Neural cell (in vitro differentiated cells): ENCODE measurements around the gene NSUN4. TPM values are rescaled to one million over a fixed set of nuclear protein-coding genes. Genes with fewer than 3 reads are reported as not detected.
"Not testable (repeated sequence)": the region's sequence is repeated elsewhere in the genome, so short reads cannot be mapped to it uniquely, and the experiment has no call there.

Source experiments
- H2AFZ ChIP-seq: fragments of 200-600, 300-800 bp; sonication (generic), shearing (Covaris generic); 2 replicates; pipeline ENCODE4 v1.6.0; 2014; ENCODE audit warnings: low read depth, mild to moderate bottlenecking, antibody characterized with exemption, low read length, moderate library complexity
- H3F3A ChIP-seq: fragments of 200-600 bp; shearing (Covaris generic); 2 replicates; pipeline ENCODE4 v1.6.1; 2016; ENCODE audit warnings: mild to moderate bottlenecking, moderate library complexity, mixed read lengths, antibody characterized with exemption, low read length; ENCODE audit not compliant: insufficient read depth, poor library complexity, severe bottlenecking
- H3K27ac ChIP-seq: fragments of 200-600, 300-800 bp; sonication (generic), shearing (Covaris generic); 2 replicates; pipeline ENCODE4 v1.5.1; 2014; ENCODE audit warnings: mild to moderate bottlenecking, low read length, moderate library complexity
- H3K27me3 ChIP-seq: fragments of 300-800, 200-600 bp; sonication (generic), shearing (Covaris generic); 2 replicates; pipeline ENCODE4 v1.6.0; 2014; ENCODE audit warnings: mild to moderate bottlenecking, low read depth, low read length, moderate library complexity; ENCODE audit not compliant: insufficient read depth
- H3K36me3 ChIP-seq: fragments of 300-800, 200-600 bp; sonication (generic), shearing (Covaris generic); 2 replicates; pipeline ENCODE4 v1.5.1; 2014; ENCODE audit warnings: mild to moderate bottlenecking, antibody characterized with exemption, low read length, moderate library complexity; ENCODE audit not compliant: insufficient read depth
- H3K4me2 ChIP-seq: fragments of 300-800, 200-600 bp; sonication (generic), shearing (Covaris generic); 2 replicates; pipeline ENCODE4 v1.6.0; 2014; ENCODE audit warnings: mild to moderate bottlenecking, low read length
- H3K4me3 ChIP-seq: fragments of 300-800, 200-600 bp; sonication (generic), shearing (Covaris generic); 2 replicates; pipeline ENCODE4 v1.5.1; 2014; ENCODE audit warnings: mild to moderate bottlenecking, low read length, moderate library complexity
- H3K79me2 ChIP-seq: fragments of 200-600 bp; shearing (Covaris generic); replicated peaks from 2 replicates; pipeline ENCODE4 v1.6.0; 2014; ENCODE audit warnings: mild to moderate bottlenecking, low read length, moderate library complexity; ENCODE audit not compliant: insufficient read depth
- H3K9ac ChIP-seq: fragments of 300-800, 200-600 bp; sonication (generic), shearing (Covaris generic); 2 replicates; pipeline ENCODE4 v1.6.1; 2016; ENCODE audit warnings: mild to moderate bottlenecking, low read length, mixed read lengths
- H3K9me2 ChIP-seq: fragments of 200-600 bp; shearing (Covaris generic); 2 replicates; pipeline ENCODE4 v1.6.1; 2016; ENCODE audit warnings: mild to moderate bottlenecking, low read length, mixed read lengths; ENCODE audit not compliant: insufficient read depth
- H3K9me3 ChIP-seq: fragments of 200-600, 300-800 bp; sonication (generic), shearing (Covaris generic); 2 replicates; pipeline ENCODE4 v1.6.1; 2016; ENCODE audit warnings: mild to moderate bottlenecking, mixed run types, low read length, moderate library complexity, mixed read lengths
- H4K20me1 ChIP-seq: fragments of 200-600 bp; shearing (Covaris generic); 2 replicates; pipeline ENCODE4 v1.6.1; 2016; ENCODE audit warnings: mild to moderate bottlenecking, mixed run types; ENCODE audit not compliant: insufficient read depth
- EP300 ChIP-seq: fragments of 450-650 bp; conservative IDR thresholded peaks from 2 replicates; pipeline ENCODE4 v1.6.1; 2014; ENCODE audit warnings: antibody characterized with exemption, mild to moderate bottlenecking, moderate library complexity; ENCODE audit not compliant: poor library complexity, severe bottlenecking
- EZH2 ChIP-seq: fragments of 200-600, 300-800 bp; shearing (Covaris generic), sonication (generic); IDR thresholded peaks from 2 replicates; pipeline ENCODE4 v1.6.1; 2014; ENCODE audit warnings: antibody characterized with exemption, low read length, borderline replicate concordance, mild to moderate bottlenecking; ENCODE audit not compliant: insufficient read depth, poor library complexity, severe bottlenecking
- MXI1 ChIP-seq: fragments of 450-650 bp; conservative IDR thresholded peaks from 2 replicates; pipeline ENCODE4 v1.6.1; 2014; ENCODE audit warnings: antibody characterized with exemption, mild to moderate bottlenecking; ENCODE audit not compliant: poor library complexity, severe bottlenecking
- POLR2AphosphoS5 ChIP-seq: IDR thresholded peaks from 2 replicates; pipeline ENCODE4 v1.6.1; 2012
- RAD21 ChIP-seq: fragments of 450-650 bp; conservative IDR thresholded peaks from 2 replicates; pipeline ENCODE4 v1.6.1; 2014; ENCODE audit warnings: antibody characterized with exemption, mild to moderate bottlenecking, moderate library complexity
- REST ChIP-seq: IDR thresholded peaks from 2 replicates; pipeline ENCODE4 v1.6.1; 2012; ENCODE audit warnings: borderline replicate concordance
- SMC3 ChIP-seq: fragments of 450-650 bp; conservative IDR thresholded peaks from 2 replicates; pipeline ENCODE4 v1.6.1; 2014; ENCODE audit warnings: antibody characterized with exemption, mild to moderate bottlenecking, moderate library complexity; ENCODE audit not compliant: poor library complexity
- TAF1 ChIP-seq: IDR thresholded peaks from 2 replicates; pipeline ENCODE4 v1.6.1; 2012; ENCODE audit warnings: low read depth
- polyA plus RNA-seq: library from polyadenylated mRNA; depleted of rRNA; stranded (reverse); fragments of >200 nt; gene quantifications from 2 replicates; pipeline ENCODE4 v1.2.3, GENCODE V29; 2014
- TF ChIP-seq, protein P1 (sequence below): fragments of 450-650 bp; IDR thresholded peaks from 2 replicates; pipeline ENCODE4 v1.5.1; 2014; ENCODE audit warnings: antibody characterized with exemption, mild to moderate bottlenecking, moderate library complexity; ENCODE audit not compliant: poor library complexity, severe bottlenecking

The NSUN4 gene
- polyA plus RNA-seq, 1 donor from 2014 or later = 8.7 TPM

DNA sequence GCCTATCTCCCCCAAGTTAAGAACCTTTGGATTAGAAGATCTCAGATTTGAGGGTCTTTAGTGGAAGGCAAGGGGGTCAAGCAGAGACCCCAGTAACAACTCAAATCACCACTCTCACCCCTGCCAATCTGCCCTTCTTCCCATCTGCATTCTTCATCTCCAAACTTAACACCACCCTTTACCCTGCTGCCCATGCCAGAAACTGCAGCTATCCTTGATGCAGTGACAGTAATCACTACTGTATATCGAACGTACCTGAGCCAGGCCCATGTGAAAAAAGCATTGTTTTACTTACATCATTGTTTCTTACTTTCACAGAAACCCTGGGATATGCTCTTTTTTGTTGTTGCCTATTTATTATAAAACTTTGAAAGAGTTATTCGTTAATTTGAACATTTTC, 26.5 kb downstream of the NSUN4 start:
- Histone ChIP-seq H3K4me2 (no peak overlapping the region), H3K79me2 (no peaks in the 10 kb centered on the region), H3K36me3 (no peaks in the 10 kb centered on the region), H3K4me3 (no peak overlapping the region), H3K27me3 (no peaks in the 10 kb centered on the region), H3K9ac (no peak overlapping the region), H3F3A (no peaks in the 10 kb centered on the region), H2AFZ (no peak overlapping the region), H3K9me3 (no peaks in the 10 kb centered on the region), H3K9me2 (no peaks in the 10 kb centered on the region), H3K27ac (no peak overlapping the region), H4K20me1 (no peaks in the 10 kb centered on the region)
- TF ChIP-seq EZH2 (no peak), REST (no peak), SMC3 (no peak), TAF1 (no peak), EP300 (no peak), RAD21 (no peak), POLR2AphosphoS5 (no peak), MXI1 (no peak)
- TF ChIP-seq, protein P1, sequence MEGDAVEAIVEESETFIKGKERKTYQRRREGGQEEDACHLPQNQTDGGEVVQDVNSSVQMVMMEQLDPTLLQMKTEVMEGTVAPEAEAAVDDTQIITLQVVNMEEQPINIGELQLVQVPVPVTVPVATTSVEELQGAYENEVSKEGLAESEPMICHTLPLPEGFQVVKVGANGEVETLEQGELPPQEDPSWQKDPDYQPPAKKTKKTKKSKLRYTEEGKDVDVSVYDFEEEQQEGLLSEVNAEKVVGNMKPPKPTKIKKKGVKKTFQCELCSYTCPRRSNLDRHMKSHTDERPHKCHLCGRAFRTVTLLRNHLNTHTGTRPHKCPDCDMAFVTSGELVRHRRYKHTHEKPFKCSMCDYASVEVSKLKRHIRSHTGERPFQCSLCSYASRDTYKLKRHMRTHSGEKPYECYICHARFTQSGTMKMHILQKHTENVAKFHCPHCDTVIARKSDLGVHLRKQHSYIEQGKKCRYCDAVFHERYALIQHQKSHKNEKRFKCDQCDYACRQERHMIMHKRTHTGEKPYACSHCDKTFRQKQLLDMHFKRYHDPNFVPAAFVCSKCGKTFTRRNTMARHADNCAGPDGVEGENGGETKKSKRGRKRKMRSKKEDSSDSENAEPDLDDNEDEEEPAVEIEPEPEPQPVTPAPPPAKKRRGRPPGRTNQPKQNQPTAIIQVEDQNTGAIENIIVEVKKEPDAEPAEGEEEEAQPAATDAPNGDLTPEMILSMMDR = no peak

GRCh38 chr1:46367701-46368100, 27.1 kb downstream of the NSUN4 start:
- H3K9me3 ChIP-seq, H4K20me1 ChIP-seq, H3K9ac ChIP-seq, H3K27ac ChIP-seq, H3K4me3 ChIP-seq, H2AFZ ChIP-seq, H3K36me3 ChIP-seq, H3K79me2 ChIP-seq, H3K4me2 ChIP-seq, H3K9me2 ChIP-seq, H3K27me3 ChIP-seq, H3F3A ChIP-seq: not testable (repeated sequence)

- no peaks in the 10 kb centered on the region for H3K36me3 ChIP-seq
- no peaks in the 10 kb centered on the region for H3K27me3 ChIP-seq
- no peak overlapping the region for H3K27ac ChIP-seq
- no peak overlapping the region for H3K4me2 ChIP-seq
- H4K20me1 ChIP-seq = no peaks in the 10 kb centered on the region
- no peaks in the 10 kb centered on the region for H3K79me2 ChIP-seq
- H3K9me2 ChIP-seq = no peaks in the 10 kb centered on the region
- TF ChIP-seq SMC3 (no peak), POLR2AphosphoS5 (no peak), RAD21 (no peak), MXI1 (no peak), EP300 (no peak), EZH2 (no peak)
- TF ChIP-seq, protein P1 = no peak
- H2AFZ ChIP-seq = no peak overlapping the region
- no peaks in the 10 kb centered on the region for H3F3A ChIP-seq
- no peak overlapping the region for H3K4me3 ChIP-seq
- H3K9ac ChIP-seq = no peak overlapping the region
- no peaks in the 10 kb centered on the region for H3K9me3 ChIP-seq
These were observed 28.2 kb downstream of the NSUN4 start for GRCh38 chr1:46368791-46369190.
